Measurements from ENCODE around the gene ADAMTS15.

Gene ADAMTS15

GRCh38 chr11:130448416-130449309, at the start of gene ADAMTS15:
ADAMTS15 (plus strand) TSS chr11:130448645; CDS start chr11:130448974, 329 bp downstream.
- no peak for DNase-seq

GRCh38 chr11:130399196-130399595, 49.2 kb upstream of the ADAMTS15 start:
- no peak for DNase-seq

GRCh38 chr11:130400781-130401483, 47.5 kb upstream of the ADAMTS15 start:
- no peak for DNase-seq

GRCh38 chr11:130402570-130402969, 45.9 kb upstream of the ADAMTS15 start:
- DNase-seq, result no peak

- no peak for DNase-seq
Measured at GRCh38 chr11:130403271-130403804, 45.1 kb upstream of the ADAMTS15 start.

GRCh38 chr11:130403967-130404366, 44.5 kb upstream of the ADAMTS15 start:
- DNase-seq, result no peak

GRCh38 chr11:130404727-130405126, 43.7 kb upstream of the ADAMTS15 start:
- DNase-seq, result no peak

- no peak for DNase-seq
Measured at GRCh38 chr11:130405428-130405827, 43.0 kb upstream of the ADAMTS15 start.

- DNase-seq, result no peak
Measured at GRCh38 chr11:130407978-130408377, 40.5 kb upstream of the ADAMTS15 start.

GRCh38 chr11:130408401-130408890, 40.0 kb upstream of the ADAMTS15 start:
- DNase-seq, result no peak

- no peak for DNase-seq
Measured at GRCh38 chr11:130408901-130409300, 39.5 kb upstream of the ADAMTS15 start.

GRCh38 chr11:130409594-130410388, 38.7 kb upstream of the ADAMTS15 start:
- DNase-seq, result no peak

- no peak for DNase-seq
Measured at GRCh38 chr11:130411223-130411622, 37.2 kb upstream of the ADAMTS15 start.

GRCh38 chr11:130413405-130414106, 34.9 kb upstream of the ADAMTS15 start:
- DNase-seq, result no peak

GRCh38 chr11:130414107-130415080, 34.1 kb upstream of the ADAMTS15 start:
- DNase-seq, result no peak

GRCh38 chr11:130415731-130416529, 32.5 kb upstream of the ADAMTS15 start:
- DNase-seq, result no peak

GRCh38 chr11:130416530-130416882, 31.9 kb upstream of the ADAMTS15 start:
- no peak for DNase-seq

GRCh38 chr11:130416906-130417305, 31.5 kb upstream of the ADAMTS15 start:
- no peak for DNase-seq

- no peak for DNase-seq
Measured at GRCh38 chr11:130418210-130418609, 30.2 kb upstream of the ADAMTS15 start.

GRCh38 chr11:130418756-130419155, 29.7 kb upstream of the ADAMTS15 start:
- no peak for DNase-seq
